Epithelial cell of esophagus (primary cell): Measurements from ENCODE around the gene GRPEL1.

ENCODE experiments used
- DNase-seq: peaks from one replicate; pipeline ENCODE4 v3.0.0; 2010; ENCODE audit warnings: low read depth
- H3K4me3 ChIP-seq: 2 replicates; pipeline ENCODE4 v1.5.1; 2011; ENCODE audit warnings: mild to moderate bottlenecking, low read length, control low read depth
- TF ChIP-seq, protein P1 (sequence below): IDR thresholded peaks from 2 replicates; pipeline ENCODE4 v1.5.1; 2011; ENCODE audit warnings: low read depth, mild to moderate bottlenecking, low read length, control low read depth, inconsistent platforms; ENCODE audit not compliant: insufficient read depth; ENCODE audit errors: missing control alignments

Gene GRPEL1

DNA sequence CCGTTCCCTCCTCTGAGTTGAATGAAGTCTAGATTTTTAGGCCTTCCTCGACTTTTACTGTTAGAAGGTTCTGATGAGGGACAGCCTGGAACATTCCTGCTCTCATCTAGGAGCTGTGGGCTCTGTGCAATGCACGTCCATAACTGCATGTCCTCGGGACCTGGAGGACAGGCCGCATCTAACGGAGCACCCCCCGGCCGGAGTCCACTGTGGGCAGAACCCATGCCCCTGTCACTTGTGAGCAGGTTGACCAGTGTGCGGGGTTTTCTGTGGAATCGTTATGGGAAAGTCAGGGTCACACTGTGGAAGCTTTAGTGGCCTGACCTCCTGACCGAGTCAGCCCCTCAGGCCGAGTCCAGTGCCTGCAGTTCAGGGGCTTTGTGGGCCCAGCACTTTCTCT lies 44.0 kb downstream of the GRPEL1 start:
- TF ChIP-seq, protein P1, sequence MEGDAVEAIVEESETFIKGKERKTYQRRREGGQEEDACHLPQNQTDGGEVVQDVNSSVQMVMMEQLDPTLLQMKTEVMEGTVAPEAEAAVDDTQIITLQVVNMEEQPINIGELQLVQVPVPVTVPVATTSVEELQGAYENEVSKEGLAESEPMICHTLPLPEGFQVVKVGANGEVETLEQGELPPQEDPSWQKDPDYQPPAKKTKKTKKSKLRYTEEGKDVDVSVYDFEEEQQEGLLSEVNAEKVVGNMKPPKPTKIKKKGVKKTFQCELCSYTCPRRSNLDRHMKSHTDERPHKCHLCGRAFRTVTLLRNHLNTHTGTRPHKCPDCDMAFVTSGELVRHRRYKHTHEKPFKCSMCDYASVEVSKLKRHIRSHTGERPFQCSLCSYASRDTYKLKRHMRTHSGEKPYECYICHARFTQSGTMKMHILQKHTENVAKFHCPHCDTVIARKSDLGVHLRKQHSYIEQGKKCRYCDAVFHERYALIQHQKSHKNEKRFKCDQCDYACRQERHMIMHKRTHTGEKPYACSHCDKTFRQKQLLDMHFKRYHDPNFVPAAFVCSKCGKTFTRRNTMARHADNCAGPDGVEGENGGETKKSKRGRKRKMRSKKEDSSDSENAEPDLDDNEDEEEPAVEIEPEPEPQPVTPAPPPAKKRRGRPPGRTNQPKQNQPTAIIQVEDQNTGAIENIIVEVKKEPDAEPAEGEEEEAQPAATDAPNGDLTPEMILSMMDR = no peak
- H3K4me3 ChIP-seq = no peak overlapping the region
- DNase-seq = no peak

DNA sequence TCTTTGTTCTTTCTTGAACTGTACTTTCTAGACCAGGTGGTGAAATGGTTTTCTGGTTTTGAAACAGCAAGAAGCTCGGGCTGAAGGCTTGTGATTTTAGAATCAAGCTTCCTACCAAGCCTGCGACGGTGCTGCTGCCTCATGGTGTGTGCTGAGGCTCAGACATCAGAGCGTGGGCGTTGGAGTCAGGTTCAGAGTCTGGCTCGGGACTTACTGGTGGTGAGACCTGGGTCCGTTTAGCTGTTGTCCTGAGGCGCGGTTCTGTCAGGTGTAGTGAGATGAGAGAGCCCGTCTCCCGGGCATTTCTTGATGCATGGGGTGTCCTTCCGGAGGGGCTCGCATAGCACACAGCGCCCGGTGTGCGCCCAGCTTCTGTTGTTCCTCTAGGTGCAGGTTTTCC lies 44.4 kb downstream of the GRPEL1 start:
- no peak overlapping the region for H3K4me3 ChIP-seq
- DNase-seq = no peak
- TF ChIP-seq, protein P1 = no peak

GRCh38 chr4:7021930-7022664 lies 45.8 kb downstream of the GRPEL1 start:
- TF ChIP-seq, protein P1 = no peak
- H3K4me3 ChIP-seq = no peak overlapping the region
- DNase-seq = peak; percentile 79

DNA sequence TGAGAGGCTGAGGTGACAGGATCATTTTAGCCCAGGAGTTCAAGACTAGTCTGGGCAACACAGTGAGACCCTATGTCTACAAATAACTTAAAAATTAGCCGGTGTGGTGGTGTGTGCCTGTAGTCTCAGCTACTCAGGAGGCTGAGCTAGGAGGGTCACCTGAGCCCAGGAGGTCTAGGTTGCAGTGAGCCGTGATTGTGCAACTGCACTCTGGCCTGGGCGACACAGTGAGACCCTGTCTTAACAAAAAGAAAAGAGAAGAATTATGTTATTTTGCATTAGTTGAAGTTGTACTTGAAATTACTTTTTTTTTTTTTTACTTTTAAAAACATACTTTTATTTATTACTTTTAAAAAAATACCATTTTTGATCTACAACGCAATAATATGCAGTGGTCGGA lies 46.5 kb downstream of the GRPEL1 start:
- TF ChIP-seq, protein P1 = no peak
- no peak overlapping the region for H3K4me3 ChIP-seq
- DNase-seq = no peak

DNA sequence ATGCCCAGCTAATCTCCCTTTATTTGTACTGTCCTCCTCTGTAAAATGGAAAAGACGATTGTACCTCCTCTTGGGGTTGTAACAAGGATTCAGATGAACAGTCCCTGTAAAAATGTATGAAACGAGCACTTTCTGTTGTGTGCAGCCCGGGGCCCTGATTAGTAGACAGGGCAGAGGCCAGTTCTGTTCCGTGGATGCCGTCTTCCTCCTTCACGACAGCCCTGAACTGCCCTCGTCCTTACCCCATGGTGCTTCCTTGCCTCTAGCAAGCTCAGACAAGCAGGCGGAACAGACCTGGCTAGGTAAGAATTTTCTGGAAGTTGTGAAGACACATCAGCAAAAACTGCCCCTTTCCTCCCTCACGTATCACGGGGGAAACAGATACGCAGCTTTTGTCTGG lies 47.0 kb downstream of the GRPEL1 start:
- TF ChIP-seq, protein P1 = no peak
- DNase-seq = no peak
- no peak overlapping the region for H3K4me3 ChIP-seq

DNA sequence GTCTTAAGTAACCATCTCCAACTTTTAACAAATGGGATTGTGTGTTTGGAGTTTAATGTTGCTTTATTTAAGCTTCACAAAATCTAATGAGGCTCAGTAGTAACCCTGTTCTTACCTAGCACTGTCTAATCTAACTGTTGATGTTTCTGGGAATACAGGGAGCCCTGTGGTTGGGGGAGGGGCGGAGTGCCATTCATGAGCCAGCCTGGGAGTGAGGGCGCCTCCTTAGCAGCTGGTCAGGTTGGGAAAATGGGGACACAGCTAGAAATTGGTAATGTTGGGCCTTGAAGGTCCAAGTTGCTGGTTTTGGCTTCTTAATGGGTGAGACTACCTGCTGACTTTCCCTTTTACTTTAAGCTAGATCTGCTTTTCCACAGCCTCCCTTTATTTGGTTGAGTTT lies 47.6 kb downstream of the GRPEL1 start:
- H3K4me3 ChIP-seq = no peak overlapping the region
- no peak for DNase-seq
- TF ChIP-seq, protein P1 = no peak

- no peak for DNase-seq
- TF ChIP-seq, protein P1 = no peak
- H3K4me3 ChIP-seq = no peak overlapping the region
Observed at GRCh38 chr4:7019367-7019766, 48.5 kb downstream of the GRPEL1 start.
